Progenitor cell of endocrine pancreas (in vitro differentiated cells): ENCODE data around the gene GOLGA8S. TPM values are rescaled to one million over a fixed set of nuclear protein-coding genes. Genes with fewer than 3 reads are reported as not detected.
"Not testable (repeated sequence)": the region's sequence is repeated elsewhere in the genome, so short reads cannot be mapped to it uniquely, and the experiment has no call there.

ENCODE experiments used
- DNase-seq: peaks from one replicate; pipeline ENCODE4 v3.0.0; 2021; ENCODE audit warnings: low spot score; ENCODE audit not compliant: unreplicated experiment
- H3K27ac Mint-ChIP-seq: 2 replicates; pipeline ENCODE4 v1.8.0; 2021; ENCODE audit warnings: mild to moderate bottlenecking, moderate library complexity, mixed read lengths
- H3K27me3 Mint-ChIP-seq: 2 replicates; pipeline ENCODE4 v1.8.0; 2021; ENCODE audit warnings: mixed read lengths
- H3K36me3 Mint-ChIP-seq: 2 replicates; pipeline ENCODE4 v1.8.0; 2022; ENCODE audit warnings: mixed read lengths; ENCODE audit not compliant: insufficient read depth
- H3K4me1 Mint-ChIP-seq: 2 replicates; pipeline ENCODE4 v1.8.0; 2021; ENCODE audit warnings: low read depth, mixed read lengths
- H3K4me3 Mint-ChIP-seq: 2 replicates; pipeline ENCODE4 v1.8.0; 2021; ENCODE audit warnings: low read depth, mild to moderate bottlenecking, moderate library complexity, mixed read lengths
- H3K9me3 Mint-ChIP-seq: 2 replicates; pipeline ENCODE4 v1.8.0; 2021; ENCODE audit warnings: low read depth, mixed read lengths
- CTCF ChIP-seq: fragments of 200-600 bp; sonication (generic); IDR thresholded peaks from one replicate; pipeline ENCODE4 v1.5.0; 2021; ENCODE audit warnings: antibody characterized with exemption, mild to moderate bottlenecking; ENCODE audit not compliant: unreplicated experiment
- total RNA-seq: library from RNA; stranded (reverse); gene quantifications from 2 replicates; pipeline ENCODE4 v1.2.1, GENCODE V29; 2021

Gene GOLGA8S
- total RNA-seq, 1 donor from 2014 or later: 0.81 TPM

DNA sequence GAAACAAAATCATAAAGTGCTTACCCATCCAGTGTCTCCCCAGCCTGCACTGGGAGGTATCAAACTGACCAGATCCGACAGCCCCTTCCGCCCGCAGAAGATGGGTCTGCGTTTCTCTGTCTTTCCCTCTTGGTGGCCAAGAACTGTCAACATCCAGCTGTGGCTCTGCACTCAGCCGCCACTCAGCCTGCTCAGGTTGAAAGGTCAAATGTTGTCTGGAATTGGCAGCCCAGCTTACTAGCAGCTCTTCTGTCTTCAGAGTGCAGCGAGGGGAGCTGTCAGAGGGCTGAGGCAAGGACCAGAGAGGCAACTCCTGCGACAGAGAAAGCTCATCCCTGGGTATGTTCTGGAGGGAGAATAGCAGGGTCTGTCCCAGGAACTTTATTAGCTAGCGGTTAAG, 47.1 kb downstream of the GOLGA8S start:
- Mint-ChIP-seq H3K36me3 (no peaks in the 10 kb centered on the region), H3K27me3 (no peaks in the 10 kb centered on the region), H3K9me3 (peaks cover 9% of the 10 kb centered on the region), H3K27ac (no peak overlapping the region), H3K4me3 (no peak overlapping the region), H3K4me1 (no peaks in the 10 kb centered on the region)
- TF ChIP-seq CTCF: no peak
- no peak for DNase-seq

GRCh38 chr15:23402140-23402539, 47.6 kb downstream of the GOLGA8S start:
- Mint-ChIP-seq H3K4me1 (no peaks in the 10 kb centered on the region), H3K9me3 (peaks cover 14% of the 10 kb centered on the region), H3K36me3 (no peaks in the 10 kb centered on the region), H3K27me3 (no peaks in the 10 kb centered on the region), H3K27ac (no peak overlapping the region), H3K4me3 (no peak overlapping the region)
- no peak for TF ChIP-seq CTCF
- no peak for DNase-seq

- Mint-ChIP-seq H3K4me1 (no peaks in the 10 kb centered on the region), H3K36me3 (no peaks in the 10 kb centered on the region), H3K27me3 (no peaks in the 10 kb centered on the region), H3K9me3 (peaks cover 15% of the 10 kb centered on the region), H3K27ac (no peak overlapping the region), H3K4me3 (no peak overlapping the region)
- no peak for TF ChIP-seq CTCF
- DNase-seq: no peak
Observed at GRCh38 chr15:23402544-23402943, 48.0 kb downstream of the GOLGA8S start.

DNA sequence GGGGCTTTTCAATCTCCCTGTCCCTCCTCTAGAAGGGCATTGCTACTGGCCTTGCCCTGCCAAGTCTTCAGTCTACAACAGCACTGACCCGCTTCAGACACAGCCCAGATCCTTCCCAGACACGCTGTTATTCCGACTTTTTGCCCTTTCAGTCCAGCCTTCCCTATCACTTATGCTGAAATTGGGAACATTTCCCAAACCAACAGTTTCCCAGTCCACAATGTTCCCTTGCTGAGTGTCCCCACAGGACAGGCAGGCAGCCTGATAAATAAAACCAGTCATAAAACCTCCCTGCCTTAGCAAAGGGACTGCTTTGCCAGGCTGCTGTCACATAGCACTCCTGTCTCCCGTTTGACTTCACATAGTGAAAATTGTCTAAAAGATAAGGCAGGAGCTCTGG, 49.0 kb downstream of the GOLGA8S start:
- Mint-ChIP-seq H3K4me3 (no peak overlapping the region), H3K27me3 (no peaks in the 10 kb centered on the region), H3K9me3 (peaks cover 15% of the 10 kb centered on the region), H3K27ac (no peak overlapping the region), H3K36me3 (no peaks in the 10 kb centered on the region), H3K4me1 (no peaks in the 10 kb centered on the region)
- DNase-seq: no peak
- TF ChIP-seq CTCF: no peak

GRCh38 chr15:23411841-23412240, 57.3 kb downstream of the GOLGA8S start:
- Mint-ChIP-seq H3K27me3 (no peaks in the 10 kb centered on the region), H3K27ac (no peak overlapping the region), H3K9me3 (peaks cover 18% of the 10 kb centered on the region), H3K4me1 (no peaks in the 10 kb centered on the region), H3K4me3 (no peak overlapping the region), H3K36me3 (no peaks in the 10 kb centered on the region)
- no peak for DNase-seq
- TF ChIP-seq CTCF: no peak

DNA sequence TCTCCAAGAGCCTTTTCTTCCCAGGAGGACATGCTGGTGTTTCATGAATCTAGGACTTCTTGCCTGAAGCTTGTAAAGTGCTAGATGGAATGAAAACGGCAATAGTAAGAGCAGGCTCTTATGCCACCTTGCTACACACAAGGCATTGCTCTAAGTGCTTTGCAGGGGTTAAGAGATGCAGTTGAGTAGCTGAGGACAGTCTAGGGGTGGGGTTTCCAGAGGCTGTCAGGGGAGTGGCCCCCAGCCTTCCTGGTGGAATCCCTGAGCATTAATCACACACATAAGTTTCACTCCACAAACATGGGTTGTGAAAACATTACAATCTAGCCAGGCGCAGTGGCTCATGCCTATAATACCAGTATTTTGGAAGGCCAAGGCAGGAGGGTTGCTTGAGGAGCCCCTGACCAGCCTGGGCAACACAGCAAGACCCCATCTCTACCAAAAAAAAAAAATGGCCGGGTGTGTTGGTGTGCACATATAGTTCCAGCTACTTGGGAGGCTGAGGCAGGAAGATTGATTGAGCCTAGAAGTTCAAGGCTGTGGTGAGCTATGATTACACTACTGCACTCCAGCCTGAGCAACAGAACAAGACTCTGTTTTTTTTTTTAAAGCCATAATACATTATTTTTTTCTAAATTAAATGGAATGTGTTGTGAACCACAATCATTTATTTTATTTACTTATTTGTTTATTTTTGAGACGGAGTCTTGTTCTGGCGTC, 58.5 kb downstream of the GOLGA8S start:
- not testable (repeated sequence) for H3K27me3 Mint-ChIP-seq, H3K36me3 Mint-ChIP-seq, H3K4me1 Mint-ChIP-seq, DNase-seq, H3K27ac Mint-ChIP-seq, H3K4me3 Mint-ChIP-seq
- peaks cover 18% of the 10 kb centered on the region for H3K9me3 Mint-ChIP-seq
